Gastrocnemius medialis (tissue), 4 donors: ENCODE data around the gene TUFT1.

Experiments used
- CTCF ChIP-seq, 5 experiments: fragments of 450-650 bp in 3 of 5; fragments of 200-600 bp in 2 of 5; sonication (generic) in 2 of 5; IDR thresholded peaks in 4 of 5; conservative IDR thresholded peaks in 1 of 5; 1 replicate in 4 of 5; 2 replicates in 1 of 5; pipeline ENCODE4 v1.5.1; 2016 to 2019; ENCODE audit warnings: antibody characterized with exemption in 5 of 5, mild to moderate bottlenecking in 3 of 5, moderate library complexity in 3 of 5
- POLR2A ChIP-seq, 2 donors: fragments of 450-650 bp; IDR thresholded peaks; one replicate each; pipeline ENCODE4 v1.6.1; 2017; ENCODE audit warnings: antibody characterized with exemption in 2 of 2, mild to moderate bottlenecking in 2 of 2, moderate library complexity in 2 of 2

- TF ChIP-seq CTCF (IDR thresholded peaks at IDR 0.05 in 4 of 5, conservative IDR thresholded peaks at IDR 0.05 in 1 of 5) (no peak), POLR2A (IDR thresholded peaks at IDR 0.05) (no peak)
These were observed 38.6 kb upstream of the TUFT1 start for GRCh38 chr1:151501474-151501873.
